Measurements from ENCODE around the gene TRIM23.
"Not testable (repeated sequence)": the region's sequence is repeated elsewhere in the genome, so short reads cannot be mapped to it uniquely, and the experiment has no call there.

Gene TRIM23

GRCh38 chr5:65630981-65631380 lies 6.8 kb upstream of the TRIM23 start:
- H3K9me3 ChIP-seq (ENCODE audit: severe bottlenecking) = no peaks in the 10 kb centered on the region
- H3K27ac ChIP-seq (ENCODE audit: poor library complexity, severe bottlenecking) = no peak overlapping the region
- DNase-seq (ENCODE audit: low spot score) (no peak), ATAC-seq (ENCODE audit: low read depth) (no peak)
- H3K4me1 ChIP-seq (ENCODE audit: insufficient read depth, poor library complexity, severe bottlenecking) = peaks cover 3% of the 10 kb centered on the region
- no peak overlapping the region for H3K4me3 ChIP-seq (ENCODE audit: severe bottlenecking)
- peaks cover 40% of the 10 kb centered on the region for H3K36me3 ChIP-seq (ENCODE audit: low read depth)
- no peaks in the 10 kb centered on the region for H3K27me3 ChIP-seq (ENCODE audit: insufficient read depth, poor library complexity, severe bottlenecking)
- TF ChIP-seq, protein P1, sequence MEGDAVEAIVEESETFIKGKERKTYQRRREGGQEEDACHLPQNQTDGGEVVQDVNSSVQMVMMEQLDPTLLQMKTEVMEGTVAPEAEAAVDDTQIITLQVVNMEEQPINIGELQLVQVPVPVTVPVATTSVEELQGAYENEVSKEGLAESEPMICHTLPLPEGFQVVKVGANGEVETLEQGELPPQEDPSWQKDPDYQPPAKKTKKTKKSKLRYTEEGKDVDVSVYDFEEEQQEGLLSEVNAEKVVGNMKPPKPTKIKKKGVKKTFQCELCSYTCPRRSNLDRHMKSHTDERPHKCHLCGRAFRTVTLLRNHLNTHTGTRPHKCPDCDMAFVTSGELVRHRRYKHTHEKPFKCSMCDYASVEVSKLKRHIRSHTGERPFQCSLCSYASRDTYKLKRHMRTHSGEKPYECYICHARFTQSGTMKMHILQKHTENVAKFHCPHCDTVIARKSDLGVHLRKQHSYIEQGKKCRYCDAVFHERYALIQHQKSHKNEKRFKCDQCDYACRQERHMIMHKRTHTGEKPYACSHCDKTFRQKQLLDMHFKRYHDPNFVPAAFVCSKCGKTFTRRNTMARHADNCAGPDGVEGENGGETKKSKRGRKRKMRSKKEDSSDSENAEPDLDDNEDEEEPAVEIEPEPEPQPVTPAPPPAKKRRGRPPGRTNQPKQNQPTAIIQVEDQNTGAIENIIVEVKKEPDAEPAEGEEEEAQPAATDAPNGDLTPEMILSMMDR (IDR thresholded peaks at IDR 0.05; ENCODE audit: poor library complexity, severe bottlenecking) = no peak

DNA sequence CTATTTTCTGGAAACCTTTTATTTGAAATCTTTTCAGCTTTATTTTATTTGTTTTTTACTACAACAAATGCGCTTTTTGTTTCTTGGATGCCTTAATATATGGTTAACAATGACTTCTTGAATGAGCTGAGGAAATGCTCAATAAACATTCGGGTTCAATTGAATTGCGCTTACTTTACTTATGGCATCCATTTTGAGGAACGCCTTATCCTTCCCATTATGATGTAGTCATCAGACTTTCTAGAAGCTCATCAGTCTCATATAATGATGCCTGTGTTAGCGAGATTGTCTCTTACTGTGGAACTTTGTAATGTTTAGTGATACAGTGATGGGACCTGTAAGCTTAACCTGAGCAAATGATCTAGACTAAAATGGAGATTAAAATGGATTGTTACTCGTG lies 1.6 kb upstream of the TRIM23 start:
- no peaks in the 10 kb centered on the region for H3K9me3 ChIP-seq (ENCODE audit: severe bottlenecking)
- ATAC-seq (ENCODE audit: low read depth) (no peak), DNase-seq (ENCODE audit: low spot score) (no peak)
- H3K4me3 ChIP-seq (ENCODE audit: severe bottlenecking) = peak overlapping the region; percentile 69
- peaks cover 25% of the 10 kb centered on the region for H3K36me3 ChIP-seq (ENCODE audit: low read depth)
- H3K27me3 ChIP-seq (ENCODE audit: insufficient read depth, poor library complexity, severe bottlenecking) = no peaks in the 10 kb centered on the region
- H3K27ac ChIP-seq (ENCODE audit: poor library complexity, severe bottlenecking) = peak overlapping the region; percentile 60
- peaks cover 17% of the 10 kb centered on the region for H3K4me1 ChIP-seq (ENCODE audit: insufficient read depth, poor library complexity, severe bottlenecking)
- TF ChIP-seq, protein P1 (IDR thresholded peaks at IDR 0.05; ENCODE audit: poor library complexity, severe bottlenecking) = no peak

DNA sequence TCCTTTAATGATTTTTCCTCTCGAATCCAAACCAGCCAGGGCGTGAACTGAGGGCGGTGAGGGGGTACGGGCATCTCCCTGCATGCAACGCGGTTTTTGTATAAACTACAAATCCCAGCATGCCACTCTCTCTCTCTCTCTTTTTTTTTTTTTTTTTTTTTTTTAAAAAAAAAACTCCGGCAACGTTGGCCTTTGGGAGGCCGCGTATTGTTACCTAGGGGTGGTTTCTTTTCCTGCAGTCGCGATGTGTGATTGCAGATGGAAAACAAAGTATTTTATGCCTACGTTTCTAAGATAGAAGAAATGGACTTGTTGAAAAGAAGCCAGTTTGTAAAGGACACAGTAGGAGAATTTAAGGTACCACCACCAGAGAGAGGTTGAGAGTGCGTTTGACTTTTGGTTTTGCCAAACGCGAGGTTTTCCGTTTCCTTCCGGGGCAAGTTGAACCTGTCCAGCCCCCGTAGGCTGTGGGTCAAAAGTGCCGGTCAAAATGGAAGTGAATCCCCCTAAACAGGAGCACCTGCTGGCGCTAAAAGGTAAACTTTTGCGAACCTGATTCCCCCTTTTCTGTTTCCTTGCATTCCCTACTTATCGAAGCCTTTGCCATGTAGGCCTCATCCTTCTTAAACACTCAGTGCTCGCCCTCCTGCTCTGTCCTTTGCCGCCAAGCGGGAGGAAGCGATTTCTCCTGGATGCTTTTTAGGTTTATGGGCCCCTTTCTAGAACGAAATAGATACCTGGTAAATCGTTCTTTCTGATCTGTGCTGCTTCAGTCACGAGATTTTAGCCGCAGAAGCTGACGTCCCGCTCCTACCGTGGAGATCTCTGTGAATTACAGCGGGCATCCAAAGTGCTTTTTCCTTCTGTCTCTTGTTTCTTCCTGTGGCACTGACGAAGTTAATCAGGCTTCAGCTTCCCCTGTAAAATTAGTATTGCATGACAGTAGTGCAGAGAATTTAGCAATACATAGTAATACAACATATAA lies 730 bp upstream of the TRIM23 start, which contains the start of the genes SHLD3 and TRAPPC13:
Gene SHLD3 (plus strand): TSS at position 457 of the 985 bp plus-strand sequence. CDS start 4,561 bp downstream, outside the sequence.
Gene TRAPPC13 (plus strand): TSS at position 457 of the 985 bp plus-strand sequence. CDS start 34 bp downstream, at position 491.
- TF ChIP-seq, protein P1 (IDR thresholded peaks at IDR 0.05; ENCODE audit: poor library complexity, severe bottlenecking) = no peak
- H3K36me3 ChIP-seq (ENCODE audit: low read depth) = peaks cover 17% of the 10 kb centered on the region
- no peaks in the 10 kb centered on the region for H3K27me3 ChIP-seq (ENCODE audit: insufficient read depth, poor library complexity, severe bottlenecking)
- H3K4me3 ChIP-seq (ENCODE audit: severe bottlenecking) = peak within 1 kb of the TSS; percentile 69
- peaks cover 17% of the 10 kb centered on the region for H3K4me1 ChIP-seq (ENCODE audit: insufficient read depth, poor library complexity, severe bottlenecking)
- H3K9me3 ChIP-seq (ENCODE audit: severe bottlenecking) = no peaks in the 10 kb centered on the region
- DNase-seq (ENCODE audit: low spot score) (peak; percentile 88), ATAC-seq (ENCODE audit: low read depth) (peak; percentile 73)
- peak within 1 kb of the TSS; percentile 60 for H3K27ac ChIP-seq (ENCODE audit: poor library complexity, severe bottlenecking)

GRCh38 chr5:65623482-65623881 lies 651 bp downstream of the TRIM23 start:
- peak overlapping the region; percentile 69 for H3K4me3 ChIP-seq (ENCODE audit: severe bottlenecking)
- ATAC-seq (ENCODE audit: low read depth) (peak; percentile 4; the same call in 1 of the 3 replicates), DNase-seq (ENCODE audit: low spot score) (no peak)
- TF ChIP-seq, protein P1 (IDR thresholded peaks at IDR 0.05; ENCODE audit: poor library complexity, severe bottlenecking) = no peak
- H3K9me3 ChIP-seq (ENCODE audit: severe bottlenecking) = no peaks in the 10 kb centered on the region
- H3K27me3 ChIP-seq (ENCODE audit: insufficient read depth, poor library complexity, severe bottlenecking) = no peaks in the 10 kb centered on the region
- peaks cover 8% of the 10 kb centered on the region for H3K36me3 ChIP-seq (ENCODE audit: low read depth)
- H3K4me1 ChIP-seq (ENCODE audit: insufficient read depth, poor library complexity, severe bottlenecking) = peaks cover 17% of the 10 kb centered on the region
- peak overlapping the region; percentile 60 for H3K27ac ChIP-seq (ENCODE audit: poor library complexity, severe bottlenecking)

DNA sequence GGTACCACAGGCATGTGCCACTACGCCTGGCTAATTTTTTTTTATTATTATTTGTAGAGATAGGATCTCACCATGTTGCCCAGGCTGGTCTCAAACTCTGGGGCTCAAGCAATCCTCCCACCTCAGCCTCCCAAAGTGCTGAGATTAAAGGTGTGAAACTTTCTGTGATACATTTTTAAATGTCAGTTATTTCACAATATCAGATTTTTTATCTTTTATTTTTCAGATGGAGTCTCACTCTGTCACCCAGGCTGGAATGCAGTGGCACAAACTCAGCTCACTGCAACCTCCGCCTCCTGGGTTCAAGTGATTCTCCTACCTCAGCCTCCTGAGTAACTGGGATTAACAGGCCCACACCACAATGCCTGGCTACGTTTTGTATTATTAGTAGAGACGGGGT lies 2.2 kb downstream of the TRIM23 start:
- Histone ChIP-seq H3K36me3 (ENCODE audit: low read depth) (peaks cover 23% of the 10 kb centered on the region), H3K4me1 (ENCODE audit: insufficient read depth, poor library complexity, severe bottlenecking) (peaks cover 17% of the 10 kb centered on the region)
- H3K9me3 ChIP-seq (ENCODE audit: severe bottlenecking); H3K4me3 ChIP-seq (ENCODE audit: severe bottlenecking); DNase-seq (ENCODE audit: low spot score); H3K27ac ChIP-seq (ENCODE audit: poor library complexity, severe bottlenecking); ATAC-seq (ENCODE audit: low read depth); H3K27me3 ChIP-seq (ENCODE audit: insufficient read depth, poor library complexity, severe bottlenecking): not testable (repeated sequence)
